Measurements from ENCODE around the gene RNU6-1.

- TF ChIP-seq CTCF (IDR thresholded peaks at IDR 0.05; ENCODE audit: low read length), result peak; percentile 24; the same call in 1 of the 2 replicates
- TF ChIP-seq EZH2 (IDR thresholded peaks at IDR 0.05; ENCODE audit: borderline replicate concordance, low read length), result no peak
Observed at GRCh38 chr15:67823314-67824196, 16.3 kb downstream of the RNU6-1 start.

Data from OCI-LY1 (cell line).